HG02798 (cell line): Measurements from ENCODE around the gene PLEKHM2.

Experiments
- ATAC-seq: cut with Tn5 transposase; IDR thresholded peaks from one replicate; pipeline ENCODE4 v1.9.1; 2021; ENCODE audit warnings: mild to moderate bottlenecking; ENCODE audit not compliant: unreplicated experiment, poor library complexity

Gene PLEKHM2

DNA sequence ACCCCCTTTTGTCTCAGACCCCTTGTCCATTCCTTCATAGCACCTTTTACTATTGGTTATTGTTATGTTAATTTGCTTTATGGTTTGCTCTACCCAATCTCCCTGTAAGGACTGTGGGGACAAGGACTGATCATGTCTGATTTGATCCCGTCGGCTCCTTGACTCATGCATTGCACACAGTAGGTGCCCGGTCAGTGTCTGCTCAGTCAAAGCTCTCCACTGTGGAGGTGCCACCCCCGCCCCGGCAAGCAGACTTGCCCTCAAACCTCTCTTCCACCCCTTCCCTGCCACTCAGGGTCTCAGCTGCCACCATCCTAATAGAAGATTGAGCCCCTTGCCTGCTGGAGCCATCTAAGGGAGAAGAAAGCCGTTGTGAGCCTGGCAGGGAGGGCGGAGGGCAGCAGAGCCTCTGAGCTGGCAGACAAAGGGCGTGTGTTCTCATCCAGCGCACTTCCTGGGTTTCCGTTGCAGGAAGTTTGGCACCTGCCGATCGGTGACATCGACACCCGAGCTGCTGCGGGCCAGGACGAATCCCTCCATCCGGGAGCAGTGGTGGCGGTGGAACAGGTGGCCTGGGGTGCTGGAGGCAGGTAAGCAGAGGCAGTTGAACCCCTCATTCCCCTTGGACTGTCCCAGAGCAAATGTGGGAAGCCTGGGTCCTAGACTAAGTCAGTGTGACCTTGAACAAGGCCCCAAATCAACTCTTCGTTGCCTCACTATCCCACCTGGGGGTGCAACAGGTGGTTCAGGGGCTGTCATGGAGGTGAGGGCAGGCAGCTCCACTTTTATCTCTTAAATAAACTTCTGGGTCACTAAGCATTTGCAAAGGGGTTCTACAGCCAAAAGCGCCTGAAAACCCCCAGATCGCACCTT lies 72.3 kb downstream of the PLEKHM2 start:
- ATAC-seq: no peak

DNA sequence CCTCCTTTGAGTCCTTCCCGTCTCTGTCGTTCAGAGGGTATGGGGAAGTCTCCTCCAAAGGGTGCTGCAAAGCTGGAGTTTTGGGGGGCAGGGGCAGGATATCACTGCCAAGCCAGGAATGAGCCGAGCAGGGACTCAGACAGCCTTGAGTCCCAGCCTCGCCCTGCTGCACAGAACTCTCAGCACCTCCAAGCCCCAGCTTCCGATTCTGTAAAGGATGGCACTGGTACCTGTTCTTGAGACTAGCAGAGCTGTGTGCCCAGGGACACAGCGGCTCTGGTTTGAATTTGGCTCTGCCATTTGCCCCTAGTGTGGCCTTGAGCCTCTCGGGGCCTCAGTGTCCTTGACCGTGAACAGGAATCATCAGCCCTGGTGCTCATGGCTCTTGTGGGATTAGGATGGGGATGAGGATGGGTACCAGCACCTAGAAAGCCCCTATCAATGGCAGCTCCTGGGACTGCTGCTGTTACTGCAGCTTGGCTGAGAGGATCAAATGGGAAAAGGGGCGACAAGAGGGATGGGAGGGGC lies 73.0 kb downstream of the PLEKHM2 start:
- ATAC-seq: no peak

DNA sequence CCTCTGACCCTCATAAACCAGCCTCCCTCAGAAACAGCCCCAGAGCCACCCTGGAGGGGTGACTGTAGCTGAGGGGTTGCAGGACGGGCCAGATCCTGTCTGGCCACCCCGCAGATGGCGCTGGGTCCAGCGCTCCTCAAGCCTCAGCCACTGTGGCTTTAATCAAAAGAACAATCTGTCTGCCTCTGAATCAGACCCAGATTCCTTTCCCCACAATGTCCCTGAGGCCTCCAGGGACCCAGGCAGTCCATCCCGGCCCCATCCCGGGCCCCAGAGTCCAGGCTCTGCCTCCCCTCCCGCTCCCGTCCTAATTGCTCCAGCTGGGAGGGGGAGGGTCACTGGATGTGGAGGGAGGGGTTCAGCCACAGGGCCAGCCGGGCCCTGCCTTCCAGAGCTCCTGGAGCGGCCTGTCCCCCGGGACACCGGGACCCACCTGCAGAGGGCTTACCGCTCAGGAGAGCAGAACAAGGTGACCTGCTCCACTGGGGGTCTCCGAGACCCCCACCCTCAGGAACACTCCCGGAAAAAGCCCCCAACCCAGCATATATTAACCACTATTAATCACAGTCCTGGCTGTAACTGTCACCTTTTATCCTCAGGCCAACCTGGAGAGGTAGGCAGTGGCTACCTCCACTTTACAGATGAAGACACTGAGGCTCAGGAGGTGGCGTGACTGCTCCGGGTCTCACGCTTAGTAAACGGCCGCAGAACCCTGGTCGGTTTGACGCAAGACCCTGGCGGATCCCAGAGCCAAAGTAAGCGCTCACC lies 73.6 kb downstream of the PLEKHM2 start:
- ATAC-seq: no peak

DNA sequence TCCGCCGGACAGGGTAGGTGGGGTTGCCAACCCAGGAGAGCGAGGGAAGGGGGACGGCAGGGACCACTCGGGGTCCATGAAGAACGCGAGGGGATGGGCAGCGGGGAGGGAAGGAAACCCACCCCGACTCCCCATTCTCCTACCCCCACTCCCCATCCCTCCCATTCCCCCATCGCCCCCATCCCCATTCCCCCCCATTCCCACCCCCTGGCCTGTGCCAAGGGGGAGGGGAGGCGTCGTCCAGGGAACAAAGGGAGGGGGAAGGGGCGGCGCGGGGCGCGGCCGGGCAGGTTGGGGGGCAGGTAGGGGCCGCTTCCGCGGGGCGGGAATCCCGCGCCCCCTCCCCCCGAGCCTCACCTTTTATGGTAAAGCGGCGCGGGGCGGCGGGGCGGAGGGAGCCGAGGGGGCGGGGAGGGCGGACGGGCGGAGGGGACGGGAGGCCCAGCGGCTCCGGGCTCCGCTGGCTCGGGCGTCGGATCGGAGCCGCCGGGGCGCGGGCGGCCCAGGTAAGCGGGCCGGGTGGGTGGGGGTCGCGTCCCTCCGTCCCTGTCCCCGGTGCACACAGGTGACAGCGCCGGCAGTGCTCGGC lies 74.3 kb downstream of the PLEKHM2 start, which contains the start of gene FBLIM1:
FBLIM1 (plus strand) TSS at position 453 of the 589 bp plus-strand sequence. CDS start 6,189 bp downstream, outside the sequence.
- ATAC-seq: no peak

DNA sequence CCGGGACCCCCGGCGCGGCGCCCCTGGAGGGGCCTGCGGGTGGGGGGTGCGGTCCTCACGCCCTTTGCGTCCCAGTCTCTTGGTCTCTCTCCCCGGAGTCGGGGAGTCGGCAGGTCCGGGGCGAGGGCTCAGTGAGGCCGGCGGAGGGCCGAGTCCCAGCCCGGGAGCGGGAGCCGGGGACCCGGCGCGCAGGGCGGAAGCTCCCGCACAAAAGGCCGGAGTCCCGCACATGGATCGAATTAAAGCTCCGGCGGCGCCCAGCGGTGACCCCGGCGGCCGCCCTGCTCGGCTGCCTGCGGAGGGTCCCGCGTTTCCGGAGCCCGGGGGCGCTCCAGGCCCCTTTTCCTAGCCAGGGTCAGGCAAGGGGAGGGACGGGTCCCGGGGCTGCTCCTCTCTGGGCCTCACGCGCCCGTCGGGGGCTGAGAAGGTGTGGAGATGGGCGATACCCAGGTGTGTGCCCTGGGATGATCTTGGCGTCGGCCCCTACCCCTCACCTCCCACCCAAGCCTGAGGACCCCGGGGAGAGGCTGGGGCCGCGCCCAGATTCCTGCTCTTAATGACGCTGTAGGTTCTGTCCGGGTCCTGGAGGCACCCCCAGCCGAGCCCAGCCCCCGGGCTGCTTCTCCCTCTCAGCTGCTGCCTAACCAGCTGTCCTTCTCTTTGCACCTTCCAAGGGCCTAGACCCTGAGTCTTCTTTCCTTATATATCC lies 75.0 kb downstream of the PLEKHM2 start:
- no peak for ATAC-seq

DNA sequence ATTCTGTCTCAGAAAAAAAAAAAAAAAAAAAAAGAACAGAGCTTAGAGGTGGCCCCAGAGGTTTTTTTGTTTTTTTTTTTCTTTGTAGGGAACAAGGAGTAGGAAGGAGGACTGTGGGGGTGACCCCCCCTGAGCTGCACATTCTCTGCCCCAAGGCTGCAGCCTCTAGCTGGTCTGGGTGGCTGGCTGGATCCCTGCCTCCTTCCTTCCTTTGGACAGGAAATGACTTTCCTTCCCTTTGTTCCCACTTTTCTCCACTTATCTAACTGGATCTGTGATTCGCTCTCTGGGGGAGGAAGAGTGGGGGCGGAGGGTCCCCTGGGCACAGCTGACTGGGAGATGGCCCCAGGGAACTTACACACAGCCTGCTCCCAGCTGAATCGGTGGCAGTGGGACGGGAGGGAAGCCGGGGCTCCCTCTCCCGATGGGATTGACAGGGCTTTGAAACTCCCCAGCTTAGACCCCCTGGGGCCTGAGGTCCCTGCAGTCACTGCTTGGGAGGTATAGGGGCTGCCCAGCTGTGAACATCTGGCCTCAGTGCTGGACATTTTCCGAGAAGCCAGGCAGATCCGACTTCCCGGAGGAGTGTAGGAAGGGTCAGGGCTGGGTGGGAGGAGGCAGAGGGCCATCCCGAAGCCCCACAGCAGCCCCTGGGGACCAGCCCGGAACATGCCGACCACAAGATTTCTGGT lies 76.5 kb downstream of the PLEKHM2 start:
- ATAC-seq: no peak

DNA sequence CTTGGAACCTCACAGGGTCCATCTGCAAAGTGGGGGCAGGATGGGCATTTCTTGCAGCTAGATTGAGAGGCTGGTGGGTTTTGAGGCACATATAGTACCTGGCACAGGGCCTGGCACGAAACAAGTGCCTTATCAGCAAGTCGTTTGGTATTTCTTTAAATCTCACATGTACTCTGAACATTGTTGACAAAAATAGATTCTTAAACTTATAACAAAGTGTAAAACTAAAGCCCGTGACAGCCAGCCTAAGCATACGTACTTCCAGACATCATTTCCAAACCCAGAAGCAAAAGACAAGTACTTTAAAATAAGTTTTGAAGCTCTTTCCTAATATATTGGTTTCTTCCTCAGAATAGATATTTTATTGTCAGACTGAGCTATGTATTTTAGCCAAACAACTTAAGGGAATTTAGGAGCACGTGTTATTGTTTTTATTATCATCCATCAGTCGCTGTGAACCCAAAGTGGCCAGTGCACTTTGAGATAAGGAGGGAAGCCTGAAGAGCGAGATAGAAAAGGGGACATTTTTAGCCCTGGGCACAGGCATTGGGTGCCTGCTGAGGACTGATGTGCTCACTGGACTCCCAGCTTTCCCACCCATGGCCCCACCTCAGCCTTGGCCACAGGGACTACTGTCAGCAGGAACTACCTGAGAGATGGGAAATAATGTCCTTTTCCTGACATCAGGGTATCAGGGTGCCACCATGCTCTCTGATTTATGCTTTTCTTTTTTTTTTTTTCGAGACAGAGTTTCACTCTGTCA lies 77.4 kb downstream of the PLEKHM2 start:
- ATAC-seq: no peak

DNA sequence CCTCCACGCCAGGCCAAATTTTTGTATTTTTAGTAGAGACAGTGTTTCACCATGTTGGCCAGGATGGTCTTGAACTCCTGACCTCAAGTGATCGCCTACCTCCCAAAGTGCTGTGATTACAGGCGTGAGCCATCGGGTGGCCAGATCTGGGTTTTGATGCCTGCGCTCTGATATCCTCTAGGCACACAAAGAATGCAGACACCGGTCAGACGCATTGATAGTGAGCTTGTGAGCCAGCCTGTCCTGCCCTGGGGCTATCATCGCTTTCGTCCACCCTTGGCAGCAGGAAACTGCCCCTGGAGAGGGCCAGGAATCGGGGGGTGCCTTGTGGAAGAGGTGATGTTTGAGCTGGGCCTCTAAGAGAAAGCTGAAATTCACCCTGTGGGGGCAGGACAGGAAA lies 78.4 kb downstream of the PLEKHM2 start:
- ATAC-seq: no peak

DNA sequence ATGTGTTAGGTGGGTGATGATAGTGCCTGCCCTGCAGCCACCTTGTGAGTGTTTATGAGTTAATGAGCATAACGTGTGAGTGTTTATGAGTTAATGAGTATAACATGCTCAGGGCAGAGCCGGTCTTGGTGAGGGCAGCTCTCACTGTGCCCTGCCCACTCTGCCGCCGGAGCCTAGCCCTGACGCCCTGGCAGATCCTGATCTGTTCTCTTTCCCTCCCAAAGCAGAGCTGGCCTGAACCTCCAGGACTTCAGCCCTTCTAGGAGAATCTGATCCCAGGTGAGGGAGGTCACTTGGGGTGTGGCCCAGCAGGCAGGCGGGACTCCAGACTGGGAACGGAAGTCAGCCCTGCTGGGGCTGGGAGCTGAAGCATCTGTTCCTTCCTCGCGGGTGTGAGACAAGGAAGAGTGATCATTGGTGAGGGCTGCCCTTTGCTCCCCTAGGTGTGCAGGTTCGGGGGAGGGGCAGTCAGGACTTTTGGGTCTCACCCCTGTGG lies 80.2 kb downstream of the PLEKHM2 start:
- ATAC-seq: no peak

DNA sequence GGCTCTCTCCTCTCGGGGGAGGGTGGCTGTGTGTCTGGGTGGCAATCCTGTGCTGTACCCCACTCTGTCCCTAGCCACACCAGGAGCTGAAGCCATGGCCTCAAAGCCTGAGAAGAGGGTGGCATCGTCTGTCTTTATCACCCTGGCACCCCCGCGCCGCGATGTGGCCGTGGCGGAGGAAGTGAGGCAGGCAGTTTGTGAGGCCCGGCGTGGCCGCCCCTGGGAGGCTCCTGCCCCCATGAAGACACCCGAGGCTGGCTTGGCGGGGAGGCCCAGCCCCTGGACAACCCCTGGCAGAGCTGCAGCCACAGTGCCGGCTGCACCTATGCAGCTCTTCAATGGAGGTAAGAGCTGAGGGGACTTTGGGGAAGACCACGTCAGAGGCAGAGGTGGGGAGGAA lies 80.8 kb downstream of the PLEKHM2 start:
- no peak for ATAC-seq

DNA sequence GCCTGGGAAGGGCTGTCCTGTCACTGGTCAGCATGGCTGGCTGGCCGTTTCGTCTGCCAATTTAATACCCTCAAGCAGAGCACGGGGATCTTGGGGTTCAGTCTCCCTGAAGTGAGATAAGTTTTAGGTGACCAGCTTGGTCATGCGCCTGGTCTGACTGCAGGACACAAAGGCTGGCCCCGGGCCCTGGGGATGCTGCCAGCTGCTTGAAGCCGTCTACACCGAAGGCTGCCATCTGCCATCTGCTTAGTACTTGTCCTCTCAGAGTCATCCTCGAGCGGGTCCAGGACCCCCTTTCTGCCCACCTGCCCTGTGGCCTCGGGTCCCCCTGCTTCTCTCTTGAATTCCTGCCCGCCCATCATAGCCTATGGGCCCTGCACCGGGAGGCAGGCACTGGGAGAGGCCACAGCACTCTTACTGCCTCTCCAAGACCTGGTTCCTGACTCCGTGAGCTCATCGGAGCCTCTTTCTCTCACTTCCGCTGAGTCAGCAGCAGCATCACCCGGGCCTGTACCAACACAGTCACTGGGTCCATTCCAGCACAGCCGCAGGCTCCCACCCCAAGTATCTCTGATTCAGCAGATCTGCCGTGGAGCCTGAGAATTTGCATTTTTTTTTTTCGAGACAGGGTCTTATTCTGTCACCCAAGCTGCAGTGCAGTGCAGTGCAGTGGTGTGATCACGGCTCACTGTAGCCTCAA lies 81.5 kb downstream of the PLEKHM2 start:
- no peak for ATAC-seq

DNA sequence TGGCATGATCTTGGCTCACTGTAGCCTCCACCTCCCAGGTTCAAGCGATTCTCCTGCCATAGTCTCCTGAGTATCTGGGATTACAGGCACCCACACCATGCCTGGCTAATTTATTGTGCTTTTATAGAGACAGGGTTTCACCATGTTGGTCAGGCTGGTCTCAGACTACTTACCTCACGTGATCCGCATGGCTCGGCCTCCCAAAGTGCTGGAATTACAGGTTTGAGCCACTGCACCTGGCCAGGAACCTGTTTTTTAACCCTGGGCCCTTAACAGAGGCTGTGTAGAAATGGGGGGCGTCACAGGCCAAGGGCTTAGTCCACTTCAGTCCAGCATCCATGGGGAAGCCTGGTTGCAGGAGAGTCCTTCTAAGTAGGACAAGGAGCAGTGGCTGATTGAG lies 83.8 kb downstream of the PLEKHM2 start:
- ATAC-seq: no peak

DNA sequence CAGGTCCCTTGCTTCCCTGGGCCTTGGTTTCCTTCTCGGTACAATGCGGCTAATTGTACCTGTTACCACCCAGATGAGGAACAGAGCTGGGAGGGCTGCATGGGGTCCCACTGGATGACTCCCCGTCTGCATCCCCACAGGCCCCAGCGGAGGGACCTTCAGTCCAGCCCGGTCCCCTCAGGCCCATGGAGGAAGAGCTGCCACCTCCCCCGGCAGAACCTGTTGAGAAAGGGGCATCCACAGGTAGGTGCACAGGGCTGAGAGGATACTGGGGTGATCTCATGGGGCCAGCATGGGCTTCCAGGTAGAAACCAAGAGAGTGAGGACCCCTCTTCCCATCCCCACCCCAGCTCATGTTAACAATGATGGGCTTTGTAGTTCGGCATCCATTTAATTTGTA lies 84.3 kb downstream of the PLEKHM2 start:
- ATAC-seq: no peak

DNA sequence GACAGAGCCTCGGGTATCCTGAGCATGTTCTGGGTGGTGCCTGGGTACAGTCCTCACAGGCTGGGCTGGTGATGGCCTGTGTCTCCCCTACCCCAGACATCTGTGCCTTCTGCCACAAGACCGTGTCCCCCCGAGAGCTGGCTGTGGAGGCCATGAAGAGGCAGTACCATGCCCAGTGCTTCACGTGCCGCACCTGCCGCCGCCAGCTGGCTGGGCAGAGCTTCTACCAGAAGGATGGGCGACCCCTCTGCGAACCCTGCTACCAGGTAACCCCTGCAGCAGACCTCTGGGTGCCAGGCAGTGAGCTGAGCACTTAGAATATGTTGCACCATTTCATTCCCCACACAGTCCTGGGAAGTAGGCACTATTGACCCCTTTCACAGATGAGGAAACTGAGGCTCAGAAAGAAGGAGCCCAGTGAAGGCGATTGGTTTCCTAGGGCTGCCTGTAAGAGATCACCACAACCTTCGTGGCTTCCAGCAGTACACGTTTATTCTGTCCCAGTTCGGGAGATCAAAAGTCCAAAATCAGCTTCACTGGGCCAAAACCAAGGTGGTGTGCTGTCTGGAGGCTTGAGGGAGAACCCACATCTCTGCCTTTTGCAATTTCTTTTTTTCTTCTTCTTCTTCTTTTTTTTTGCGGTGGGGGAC lies 86.3 kb downstream of the PLEKHM2 start:
- ATAC-seq: no peak

DNA sequence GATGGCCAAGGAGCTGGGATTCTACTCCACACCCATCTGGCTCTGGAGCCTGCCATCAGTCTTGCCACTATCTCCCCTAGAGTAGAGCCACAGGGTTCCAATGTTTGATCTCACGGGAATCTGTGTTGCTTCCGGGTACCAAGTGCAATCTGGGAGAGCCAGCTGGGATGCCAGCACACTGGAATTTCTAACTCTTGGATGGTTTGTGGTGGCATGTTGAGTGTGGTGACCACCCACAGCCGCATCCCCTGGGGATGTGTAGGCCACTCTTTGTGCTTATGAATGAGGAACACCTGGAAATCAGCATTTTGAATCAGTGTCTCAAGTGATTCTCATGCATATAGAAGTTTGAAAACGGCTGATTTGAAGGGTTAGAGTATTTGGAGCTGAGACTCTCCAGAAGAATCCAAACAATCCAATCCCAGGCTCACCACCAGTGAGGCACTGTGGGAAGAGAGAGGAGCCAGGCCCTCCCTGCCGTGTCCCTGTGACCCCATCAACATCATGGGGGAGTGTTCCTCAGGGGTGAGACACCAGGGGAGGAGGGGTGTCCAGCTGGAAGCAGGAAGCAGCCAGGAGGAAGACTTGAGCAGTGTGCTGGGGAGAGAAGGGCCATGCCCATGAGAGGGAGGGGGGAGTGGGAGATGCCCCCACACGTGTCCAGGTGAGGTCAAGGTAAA lies 87.9 kb downstream of the PLEKHM2 start:
- ATAC-seq: no peak

DNA sequence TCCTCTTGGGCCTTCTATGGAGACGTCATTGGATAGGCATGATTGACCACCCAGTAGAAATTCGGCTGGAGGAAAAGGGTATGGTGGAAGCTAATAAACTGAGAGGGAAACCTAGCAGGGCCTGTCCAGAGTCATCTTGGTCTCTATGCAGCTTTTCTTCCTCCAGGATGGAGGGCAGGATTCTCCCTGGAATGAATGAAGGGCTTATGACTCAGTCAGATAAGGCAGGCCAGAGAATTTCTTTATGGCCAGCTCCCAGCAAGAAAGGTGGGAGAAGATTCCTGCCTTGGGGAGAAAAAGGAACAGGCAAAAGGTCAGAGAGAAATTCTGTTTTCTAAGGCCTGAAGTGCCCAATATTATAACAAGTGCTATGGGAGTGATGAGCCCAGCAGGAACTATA lies 91.6 kb downstream of the PLEKHM2 start:
- no peak for ATAC-seq
